Neural progenitor cell (in vitro differentiated cells): ENCODE results near the gene PRKAG3. TPM values are rescaled to one million over a fixed set of nuclear protein-coding genes. Genes with fewer than 3 reads are reported as not detected.
A peak's percentile ranks its signal among the peaks of the same experiment; 100 is the strongest.

ENCODE experiments used
- DNase-seq: peaks from one replicate; pipeline ENCODE4 v3.0.0-alpha.2; 2016; ENCODE audit warnings: low spot score
- H2AFZ ChIP-seq: fragments of 200-600 bp; sonication (generic); replicated peaks from 2 replicates; pipeline ENCODE4 v1.6.1; 2016; ENCODE audit warnings: antibody characterized with exemption
- H3F3A ChIP-seq: fragments of 200-600 bp; sonication (generic); 2 replicates; pipeline ENCODE4 v1.6.1; 2016; ENCODE audit warnings: antibody characterized with exemption, low read depth
- H3K27ac ChIP-seq: fragments of 200-600 bp; sonication (generic); 2 replicates; pipeline ENCODE4 v1.5.1; 2016; ENCODE audit warnings: mild to moderate bottlenecking
- H3K27me3 ChIP-seq: fragments of 200-600 bp; sonication (generic); 2 replicates; pipeline ENCODE4 v1.6.1; 2016; ENCODE audit warnings: mild to moderate bottlenecking, moderate library complexity
- H3K36me3 ChIP-seq: fragments of 200-600 bp; sonication (generic); 2 replicates; pipeline ENCODE4 v1.5.1; 2016
- H3K4me1 ChIP-seq: fragments of 200-600 bp; sonication (generic); 2 replicates; pipeline ENCODE4 v1.6.1; 2016; ENCODE audit warnings: mixed run types
- H3K4me2 ChIP-seq: fragments of 200-600 bp; sonication (generic); 2 replicates; pipeline ENCODE4 v1.6.1; 2016
- H3K4me3 ChIP-seq: fragments of 200-600 bp; sonication (generic); 2 replicates; pipeline ENCODE4 v1.5.1; 2016
- H3K79me2 ChIP-seq: fragments of 200-600 bp; sonication (generic); 2 replicates; pipeline ENCODE4 v1.6.1; 2016; ENCODE audit warnings: low read depth
- H3K9ac ChIP-seq: fragments of 200-600 bp; sonication (generic); 2 replicates; pipeline ENCODE4 v1.6.1; 2016
- H3K9me3 ChIP-seq: fragments of 200-600 bp; sonication (generic); 2 replicates; pipeline ENCODE4 v1.5.1; 2016; ENCODE audit warnings: low read depth
- H4K20me1 ChIP-seq: fragments of 200-600 bp; sonication (generic); 2 replicates; pipeline ENCODE4 v1.6.1; 2016; ENCODE audit warnings: low read depth
- H3K27ac Mint-ChIP-seq: 3 replicates; pipeline ENCODE4 v1.8.0; 2021; ENCODE audit warnings: mixed read lengths
- H3K27me3 Mint-ChIP-seq: 2 replicates; pipeline ENCODE4 v1.8.0; 2022; ENCODE audit warnings: low read depth, mild to moderate bottlenecking, inconsistent platforms, moderate library complexity, mixed read lengths; ENCODE audit not compliant: insufficient read depth
- H3K36me3 Mint-ChIP-seq: 3 replicates; pipeline ENCODE4 v1.8.0; 2021; ENCODE audit warnings: mixed read lengths
- H3K4me1 Mint-ChIP-seq: 3 replicates; pipeline ENCODE4 v1.8.0; 2021; ENCODE audit warnings: mixed read lengths
- H3K4me3 Mint-ChIP-seq: 3 replicates; pipeline ENCODE4 v1.8.0; 2021; ENCODE audit warnings: mild to moderate bottlenecking, moderate library complexity, mixed read lengths
- H3K9me3 Mint-ChIP-seq: 3 replicates; pipeline ENCODE4 v1.8.0; 2020; ENCODE audit warnings: mixed read lengths
- EZH2 ChIP-seq: fragments of 200-600 bp; sonication (generic); IDR thresholded peaks from 2 replicates; pipeline ENCODE4 v1.6.1; 2017; ENCODE audit warnings: antibody characterized with exemption, mild to moderate bottlenecking, moderate library complexity
- EZH2phosphoT487 ChIP-seq: fragments of 200-600 bp; sonication (generic); IDR thresholded peaks from 2 replicates; pipeline ENCODE4 v1.6.1; 2017; ENCODE audit warnings: antibody characterized with exemption
- total RNA-seq: library from RNA; depleted of rRNA; stranded (reverse); fragments of >200 nt; gene quantifications from 2 replicates; pipeline ENCODE4 v1.2.3, GENCODE V29; 2015; ENCODE audit warnings: low replicate concordance
- TF ChIP-seq, protein P1 (sequence below): fragments of 200-600 bp; sonication (generic); IDR thresholded peaks from 2 replicates; pipeline ENCODE4 v1.5.1; 2017; ENCODE audit warnings: antibody characterized with exemption, mild to moderate bottlenecking

Gene PRKAG3
- total RNA-seq, 1 donor from 2014 or later = not detected

DNA sequence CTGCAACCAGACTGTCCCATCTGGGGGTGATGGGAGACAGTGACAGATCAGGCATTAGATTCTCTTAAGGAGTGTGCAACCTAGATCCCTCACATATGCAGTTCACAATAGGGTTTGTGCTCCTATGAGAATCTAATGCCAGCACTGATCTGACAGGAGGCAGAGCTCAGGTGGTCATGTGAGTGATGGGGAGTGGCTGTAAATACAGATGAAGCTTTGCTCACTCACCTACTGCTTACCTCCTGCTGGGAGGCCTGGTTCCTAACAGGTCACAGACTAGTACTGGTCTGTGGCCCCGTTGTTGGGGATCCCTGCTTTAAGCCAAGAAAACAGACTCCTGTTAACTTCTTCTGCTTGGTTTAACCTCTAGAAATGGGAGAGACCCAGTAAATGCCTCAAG lies 46.5 kb downstream of the PRKAG3 start:
- H4K20me1 ChIP-seq = peaks cover 15% of the 10 kb centered on the region
- peaks cover 59% of the 10 kb centered on the region for H3K27me3 ChIP-seq
- Mint-ChIP-seq H3K4me1 (peaks cover 8% of the 10 kb centered on the region), H3K4me3 (no peak overlapping the region), H3K27ac (no peak overlapping the region), H3K36me3 (peaks cover 4% of the 10 kb centered on the region), H3K27me3 (peaks cover 16% of the 10 kb centered on the region), H3K9me3 (no peaks in the 10 kb centered on the region)
- H3K4me3 ChIP-seq = no peak overlapping the region
- peaks cover 10% of the 10 kb centered on the region for H3F3A ChIP-seq
- H3K4me2 ChIP-seq = no peak overlapping the region
- no peak for DNase-seq
- H3K9me3 ChIP-seq = no peaks in the 10 kb centered on the region
- H3K9ac ChIP-seq = no peak overlapping the region
- H3K4me1 ChIP-seq = peaks cover 12% of the 10 kb centered on the region
- H3K36me3 ChIP-seq = no peaks in the 10 kb centered on the region
- no peaks in the 10 kb centered on the region for H3K79me2 ChIP-seq
- no peak overlapping the region for H2AFZ ChIP-seq
- TF ChIP-seq EZH2phosphoT487 (no peak), EZH2 (no peak)
- TF ChIP-seq, protein P1, sequence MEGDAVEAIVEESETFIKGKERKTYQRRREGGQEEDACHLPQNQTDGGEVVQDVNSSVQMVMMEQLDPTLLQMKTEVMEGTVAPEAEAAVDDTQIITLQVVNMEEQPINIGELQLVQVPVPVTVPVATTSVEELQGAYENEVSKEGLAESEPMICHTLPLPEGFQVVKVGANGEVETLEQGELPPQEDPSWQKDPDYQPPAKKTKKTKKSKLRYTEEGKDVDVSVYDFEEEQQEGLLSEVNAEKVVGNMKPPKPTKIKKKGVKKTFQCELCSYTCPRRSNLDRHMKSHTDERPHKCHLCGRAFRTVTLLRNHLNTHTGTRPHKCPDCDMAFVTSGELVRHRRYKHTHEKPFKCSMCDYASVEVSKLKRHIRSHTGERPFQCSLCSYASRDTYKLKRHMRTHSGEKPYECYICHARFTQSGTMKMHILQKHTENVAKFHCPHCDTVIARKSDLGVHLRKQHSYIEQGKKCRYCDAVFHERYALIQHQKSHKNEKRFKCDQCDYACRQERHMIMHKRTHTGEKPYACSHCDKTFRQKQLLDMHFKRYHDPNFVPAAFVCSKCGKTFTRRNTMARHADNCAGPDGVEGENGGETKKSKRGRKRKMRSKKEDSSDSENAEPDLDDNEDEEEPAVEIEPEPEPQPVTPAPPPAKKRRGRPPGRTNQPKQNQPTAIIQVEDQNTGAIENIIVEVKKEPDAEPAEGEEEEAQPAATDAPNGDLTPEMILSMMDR = no peak
- H3K27ac ChIP-seq = no peak overlapping the region

DNA sequence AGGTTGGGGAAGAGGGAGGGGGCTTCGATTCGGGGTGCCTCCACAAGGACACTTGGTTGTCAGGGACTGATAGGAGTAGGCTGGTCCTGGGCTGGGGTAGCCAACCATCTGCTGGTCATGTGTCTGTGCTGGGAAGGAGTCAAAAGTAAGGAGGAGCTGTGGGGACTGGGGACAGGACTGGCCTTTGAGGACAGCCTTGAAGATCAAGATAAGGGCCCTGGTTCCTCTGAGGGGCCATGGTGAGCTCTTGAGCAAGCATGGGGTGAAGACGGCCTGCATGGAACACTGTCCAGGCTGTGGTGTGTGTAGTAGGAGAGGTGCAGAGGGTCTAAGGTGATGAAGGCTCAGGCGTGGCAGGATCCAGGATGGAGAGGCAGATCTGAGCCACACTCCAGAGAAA lies 47.9 kb downstream of the PRKAG3 start:
- H3K36me3 Mint-ChIP-seq = peaks cover 4% of the 10 kb centered on the region
- no peak overlapping the region for H3K4me3 ChIP-seq
- no peaks in the 10 kb centered on the region for H3K36me3 ChIP-seq

DNA sequence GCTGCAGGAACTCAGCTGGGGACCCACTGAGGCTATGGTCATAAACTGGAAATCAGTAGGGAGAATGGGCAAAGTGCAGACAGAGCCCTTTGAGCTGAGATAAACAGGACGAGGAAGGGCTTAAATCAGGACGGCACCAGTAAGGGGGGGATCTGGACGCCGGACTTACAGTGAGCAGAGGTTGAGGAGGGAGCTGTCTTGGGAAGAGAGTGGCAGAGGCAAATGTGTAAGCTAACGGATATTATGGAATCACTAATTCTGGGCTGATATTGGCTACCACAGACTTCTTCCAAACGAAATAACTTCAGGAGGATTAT lies 49.1 kb downstream of the PRKAG3 start:
- peaks cover 16% of the 10 kb centered on the region for H3K27me3 Mint-ChIP-seq
- peaks cover 16% of the 10 kb centered on the region for H3F3A ChIP-seq
- H4K20me1 ChIP-seq = peaks cover 18% of the 10 kb centered on the region
- H3K36me3 ChIP-seq = no peaks in the 10 kb centered on the region
- no peak overlapping the region for H3K9ac ChIP-seq
- H3K36me3 Mint-ChIP-seq = peaks cover 7% of the 10 kb centered on the region
- DNase-seq = no peak
- TF ChIP-seq, protein P1 = no peak
- TF ChIP-seq EZH2 = peak; percentile 47
- no peak for TF ChIP-seq EZH2phosphoT487
- no peak overlapping the region for H2AFZ ChIP-seq
- H3K9me3 ChIP-seq = no peaks in the 10 kb centered on the region
- peaks cover 65% of the 10 kb centered on the region for H3K27me3 ChIP-seq
- no peaks in the 10 kb centered on the region for H3K79me2 ChIP-seq
- H3K27ac Mint-ChIP-seq = no peak overlapping the region
- H3K4me1 Mint-ChIP-seq = peaks cover 8% of the 10 kb centered on the region
- H3K4me2 ChIP-seq = peak overlapping the region; percentile 94
- no peak overlapping the region for H3K27ac ChIP-seq
- peaks cover 16% of the 10 kb centered on the region for H3K4me1 ChIP-seq
- peak overlapping the region; percentile 57 for H3K4me3 ChIP-seq
- peak overlapping the region; percentile 82 for H3K4me3 Mint-ChIP-seq
- no peaks in the 10 kb centered on the region for H3K9me3 Mint-ChIP-seq

More for the DNA sequence above, 47.9 kb downstream of the PRKAG3 start:
- Mint-ChIP-seq H3K27me3 (peaks cover 16% of the 10 kb centered on the region), H3K9me3 (no peaks in the 10 kb centered on the region), H3K27ac (no peak overlapping the region), H3K4me3 (no peak overlapping the region), H3K4me1 (peaks cover 8% of the 10 kb centered on the region)
- H3K79me2 ChIP-seq = no peaks in the 10 kb centered on the region
- peaks cover 16% of the 10 kb centered on the region for H3K4me1 ChIP-seq
- no peak overlapping the region for H3K9ac ChIP-seq
- H2AFZ ChIP-seq = no peak overlapping the region
- no peak overlapping the region for H3K4me2 ChIP-seq
- H3K27me3 ChIP-seq = peaks cover 65% of the 10 kb centered on the region
- H3K9me3 ChIP-seq = no peaks in the 10 kb centered on the region
- peaks cover 16% of the 10 kb centered on the region for H3F3A ChIP-seq
- DNase-seq = no peak
- no peak overlapping the region for H3K27ac ChIP-seq
- peaks cover 18% of the 10 kb centered on the region for H4K20me1 ChIP-seq
- TF ChIP-seq EZH2 (no peak), EZH2phosphoT487 (no peak)
- TF ChIP-seq, protein P1 = no peak
